GM21515 (cell line): ENCODE measurements around the gene ANKRA2.
A peak's percentile ranks its signal among the peaks of the same experiment; 100 is the strongest.
"Not testable (repeated sequence)": the region's sequence is repeated elsewhere in the genome, so short reads cannot be mapped to it uniquely, and the experiment has no call there.

Source experiments
- ATAC-seq: cut with Tn5 transposase; IDR thresholded peaks from one replicate; pipeline ENCODE4 v1.9.1; 2021; ENCODE audit not compliant: unreplicated experiment

Gene ANKRA2

GRCh38 chr5:73552642-73553041 is 12.8 kb downstream of the ANKRA2 start:
- ATAC-seq: no peak

GRCh38 chr5:73550016-73550415 is 15.4 kb downstream of the ANKRA2 start:
- no peak for ATAC-seq

GRCh38 chr5:73545403-73545779 is 20.0 kb downstream of the ANKRA2 start:
- ATAC-seq: no peak

GRCh38 chr5:73544429-73545402 is 20.7 kb downstream of the ANKRA2 start:
- no peak for ATAC-seq

- ATAC-seq: no peak
These were observed 23.4 kb downstream of the ANKRA2 start for GRCh38 chr5:73542020-73542419.

GRCh38 chr5:73540192-73540591 is 25.2 kb downstream of the ANKRA2 start:
- ATAC-seq: no peak

- no peak for ATAC-seq
These were observed 25.7 kb downstream of the ANKRA2 start for GRCh38 chr5:73539730-73540129.

- no peak for ATAC-seq
These were observed 30.5 kb downstream of the ANKRA2 start for GRCh38 chr5:73534971-73535370.

- ATAC-seq: no peak
These were observed 31.3 kb downstream of the ANKRA2 start for GRCh38 chr5:73534011-73534644.

- ATAC-seq: no peak
These were observed 33.2 kb downstream of the ANKRA2 start for GRCh38 chr5:73532195-73532594.

- no peak for ATAC-seq
These were observed 34.1 kb downstream of the ANKRA2 start for GRCh38 chr5:73531356-73531755.

- no peak for ATAC-seq
These were observed 36.4 kb downstream of the ANKRA2 start for GRCh38 chr5:73529081-73529480.

- ATAC-seq: no peak
These were observed 37.2 kb downstream of the ANKRA2 start for GRCh38 chr5:73528248-73528647.

GRCh38 chr5:73525606-73526203 is 39.7 kb downstream of the ANKRA2 start:
- ATAC-seq: no peak

GRCh38 chr5:73523861-73524260 is 41.6 kb downstream of the ANKRA2 start:
- no peak for ATAC-seq

GRCh38 chr5:73522989-73523388 is 42.5 kb downstream of the ANKRA2 start:
- no peak for ATAC-seq

- peak; percentile 93 for ATAC-seq
These were observed 45.7 kb downstream of the ANKRA2 start for GRCh38 chr5:73519531-73520283.

- no peak for ATAC-seq
These were observed 50.2 kb downstream of the ANKRA2 start for GRCh38 chr5:73515232-73515631.

GRCh38 chr5:73514418-73514817 is 51.0 kb downstream of the ANKRA2 start:
- no peak for ATAC-seq

- ATAC-seq: no peak
These were observed 51.4 kb downstream of the ANKRA2 start for GRCh38 chr5:73513996-73514395.

GRCh38 chr5:73508521-73508920 is 56.9 kb downstream of the ANKRA2 start:
- not testable (repeated sequence) for ATAC-seq
